CD4-positive, alpha-beta T cell (primary cell): Measurements from ENCODE around the gene TMBIM6. TPM values are rescaled to one million over a fixed set of nuclear protein-coding genes. Genes with fewer than 3 reads are reported as not detected.

Experiments
- ATAC-seq: fragments of 200-7000 bp; cut with Tn5 transposase; one replicate; pipeline ENCODE4 v1.10.0; 2022; ENCODE audit warnings: mild to moderate bottlenecking; ENCODE audit not compliant: poor library complexity
- CTCF ChIA-PET: fragments of 350-600 bp; sonication (Branson Sonifier 250); formaldehyde crosslinking; loops from one replicate; lab custom pipeline; 2021; ENCODE audit warnings: antibody characterized with exemption, inconsistent platforms; lab: Charles Lee
- POLR2A ChIA-PET: fragments of 350-600 bp; sonication (Branson Sonifier 250); formaldehyde crosslinking; loops from one replicate; lab custom pipeline; 2021; ENCODE audit warnings: antibody characterized with exemption, inconsistent platforms; lab: Charles Lee
- DNase-seq, 14 experiments: peaks; one replicate each; pipeline ENCODE4 v3.0.0-alpha.2; 2013 to 2020; ENCODE audit warnings: mixed read lengths in 2 of 14
- H3K27ac ChIP-seq, 2 donors: one replicate each; pipeline versions ENCODE4 v1.5.1 to v1.7.0; 2013; ENCODE audit warnings: low read length in 2 of 2, low read depth in 1 of 2, mild to moderate bottlenecking in 1 of 2
- H3K27me3 ChIP-seq, 2 experiments: 1 replicate in 1 of 2; 2 replicates in 1 of 2; pipeline versions ENCODE4 v1.6.1 to v1.7.0; 2013; ENCODE audit warnings: low read length in 2 of 2, control low read depth in 1 of 2, mild to moderate bottlenecking in 1 of 2, moderate library complexity in 1 of 2; ENCODE audit not compliant: insufficient read depth in 2 of 2, control insufficient read depth in 1 of 2
- H3K36me3 ChIP-seq: one replicate; pipeline ENCODE4 v1.6.1; 2013; ENCODE audit warnings: low read length, control low read depth; ENCODE audit not compliant: insufficient read depth
- H3K4me1 ChIP-seq: one replicate; pipeline ENCODE4 v1.6.1; 2013; ENCODE audit warnings: low read length, control low read depth; ENCODE audit not compliant: insufficient read depth
- H3K4me3 ChIP-seq: one replicate; pipeline ENCODE4 v1.5.1; 2013; ENCODE audit warnings: mild to moderate bottlenecking, low read length, moderate library complexity
- H3K9me3 ChIP-seq, 2 experiments: 1 replicate in 1 of 2; 2 replicates in 1 of 2; pipeline versions ENCODE4 v1.6.1 to v1.7.0; 2013; ENCODE audit warnings: low read length in 2 of 2, mild to moderate bottlenecking in 2 of 2, control low read depth in 1 of 2, moderate library complexity in 1 of 2; ENCODE audit not compliant: control insufficient read depth in 1 of 2, insufficient read depth in 1 of 2
- H3K27ac Mint-ChIP-seq: one replicate; pipeline ENCODE4 v1.8.0; 2020; ENCODE audit warnings: mixed read lengths
- H3K27me3 Mint-ChIP-seq: one replicate; pipeline ENCODE4 v1.8.0; 2021; ENCODE audit warnings: mixed read lengths
- H3K36me3 Mint-ChIP-seq: one replicate; pipeline ENCODE4 v1.8.0; 2021; ENCODE audit warnings: low read depth, mixed read lengths
- H3K4me1 Mint-ChIP-seq: one replicate; pipeline ENCODE4 v1.8.0; 2021; ENCODE audit warnings: low read depth, mixed read lengths
- H3K4me3 Mint-ChIP-seq: one replicate; pipeline ENCODE4 v1.8.0; 2020; ENCODE audit warnings: mild to moderate bottlenecking, mixed read lengths
- H3K9me3 Mint-ChIP-seq: one replicate; pipeline ENCODE4 v1.8.0; 2020; ENCODE audit warnings: mixed read lengths
- intact Hi-C, 2 experiments: fragments of 100-400 bp; cut with DNase I in 1 of 2; cut with micrococcal nuclease in 1 of 2; formaldehyde crosslinking; loops; one replicate each; pipeline versions ENCODE4 v1.15.1 to v1.9.0; 2023 to 2025; cut with DNase I, micrococcal nuclease
- total RNA-seq, 174 experiments: library from RNA in 2 of 174; stranded (reverse) in 2 of 174; gene quantifications; one replicate each; pipeline ENCODE4 v1.2.3 and lab custom pipeline; 2021 to 2026
- TF ChIP-seq, protein P1 (sequence below): fragments of 200-600 bp; IDR thresholded peaks from one replicate; pipeline ENCODE4 v1.8.0; 2022; ENCODE audit warnings: antibody characterized with exemption, mild to moderate bottlenecking

Gene TMBIM6
- total RNA-seq, 2 experiments from 2014 or later = 274 to 279 TPM

DNA sequence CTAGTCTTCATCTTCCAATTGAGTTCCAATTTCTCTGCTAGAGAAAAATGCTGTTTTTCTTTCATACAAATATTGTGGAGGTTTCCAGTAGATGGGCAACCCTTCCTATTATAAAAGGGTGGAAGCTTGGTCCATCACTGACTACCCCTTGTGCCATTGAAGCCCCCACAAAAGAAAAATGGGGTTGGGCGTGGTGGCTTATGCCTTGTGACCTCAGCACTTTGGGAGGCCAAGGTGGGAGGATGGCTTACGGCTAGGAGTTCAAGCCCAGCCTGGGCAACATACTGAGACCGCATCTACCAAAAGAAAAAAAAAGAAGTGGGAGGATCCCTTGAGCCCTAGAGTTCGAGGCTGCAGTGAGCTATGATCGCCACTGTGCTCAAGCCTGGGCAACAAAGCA lies 64.1 kb downstream of the TMBIM6 start:
- no peaks in the 10 kb centered on the region for H3K27me3 ChIP-seq
- no peak overlapping the region for H3K27ac ChIP-seq
- Mint-ChIP-seq H3K27ac (no peak overlapping the region), H3K27me3 (no peaks in the 10 kb centered on the region), H3K9me3 (no peaks in the 10 kb centered on the region), H3K36me3 (peaks cover 31% of the 10 kb centered on the region), H3K4me3 (no peak overlapping the region), H3K4me1 (no peaks in the 10 kb centered on the region)
- DNase-seq (no peak), ATAC-seq (no peak)
- TF ChIP-seq, protein P1, sequence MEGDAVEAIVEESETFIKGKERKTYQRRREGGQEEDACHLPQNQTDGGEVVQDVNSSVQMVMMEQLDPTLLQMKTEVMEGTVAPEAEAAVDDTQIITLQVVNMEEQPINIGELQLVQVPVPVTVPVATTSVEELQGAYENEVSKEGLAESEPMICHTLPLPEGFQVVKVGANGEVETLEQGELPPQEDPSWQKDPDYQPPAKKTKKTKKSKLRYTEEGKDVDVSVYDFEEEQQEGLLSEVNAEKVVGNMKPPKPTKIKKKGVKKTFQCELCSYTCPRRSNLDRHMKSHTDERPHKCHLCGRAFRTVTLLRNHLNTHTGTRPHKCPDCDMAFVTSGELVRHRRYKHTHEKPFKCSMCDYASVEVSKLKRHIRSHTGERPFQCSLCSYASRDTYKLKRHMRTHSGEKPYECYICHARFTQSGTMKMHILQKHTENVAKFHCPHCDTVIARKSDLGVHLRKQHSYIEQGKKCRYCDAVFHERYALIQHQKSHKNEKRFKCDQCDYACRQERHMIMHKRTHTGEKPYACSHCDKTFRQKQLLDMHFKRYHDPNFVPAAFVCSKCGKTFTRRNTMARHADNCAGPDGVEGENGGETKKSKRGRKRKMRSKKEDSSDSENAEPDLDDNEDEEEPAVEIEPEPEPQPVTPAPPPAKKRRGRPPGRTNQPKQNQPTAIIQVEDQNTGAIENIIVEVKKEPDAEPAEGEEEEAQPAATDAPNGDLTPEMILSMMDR = no peak
- no peaks in the 10 kb centered on the region for H3K4me1 ChIP-seq
- intact Hi-C loops = loop anchor here in 1 of 2 experiments (5.0 kb wide), 1 partner anchor 1177 kb away; no protein-coding TSS in a partner anchor
- CTCF ChIA-PET = no interaction called here
- no peak overlapping the region for H3K4me3 ChIP-seq
- no peaks in the 10 kb centered on the region for H3K9me3 ChIP-seq
- POLR2A ChIA-PET = no interaction called here
- peaks cover 45% of the 10 kb centered on the region for H3K36me3 ChIP-seq

DNA sequence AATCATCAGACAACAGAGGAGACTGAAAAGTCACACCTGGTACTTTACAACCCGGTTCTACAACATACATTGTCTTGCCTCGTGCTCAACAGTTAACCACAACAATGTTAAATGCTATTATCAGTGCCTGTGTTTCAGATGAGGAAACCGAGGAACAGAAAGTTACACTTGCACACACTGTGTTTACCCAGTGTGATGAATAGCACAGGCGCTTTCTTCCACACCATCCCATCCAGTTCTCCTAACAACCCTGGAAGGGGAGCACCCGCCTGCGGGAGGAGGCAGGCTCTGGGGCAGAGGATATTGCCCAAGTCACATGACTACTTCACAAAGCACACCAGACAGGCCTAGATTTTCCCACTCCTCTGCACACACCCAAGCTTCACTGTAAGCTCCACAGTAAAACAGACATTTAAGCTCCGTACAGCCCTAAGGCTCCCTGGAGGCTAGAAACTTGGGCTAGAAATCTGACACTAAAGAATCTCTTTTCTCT lies 65.0 kb downstream of the TMBIM6 start:
- no peak for ATAC-seq

DNA sequence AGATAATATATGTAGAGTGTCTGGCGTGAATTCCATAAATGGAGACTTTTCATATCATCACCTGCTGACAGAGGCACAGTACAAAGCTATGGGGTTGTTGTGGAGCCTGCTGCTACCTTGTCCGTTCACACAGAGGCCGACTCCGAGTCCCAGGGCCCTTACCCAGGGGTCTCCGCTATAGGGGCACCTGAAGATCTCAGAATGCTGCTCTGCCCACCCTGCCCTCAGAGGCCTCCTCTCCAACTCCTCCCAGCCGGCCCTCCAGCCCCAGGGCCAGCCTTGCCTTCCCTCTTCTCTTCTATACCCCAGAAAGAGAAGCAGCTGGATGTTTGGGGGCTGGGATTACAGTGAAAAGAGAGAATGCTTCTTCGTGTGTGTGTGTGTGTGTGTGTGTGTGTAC lies 65.5 kb downstream of the TMBIM6 start:
- Mint-ChIP-seq H3K4me3 (no peak overlapping the region), H3K9me3 (no peaks in the 10 kb centered on the region), H3K36me3 (peaks cover 28% of the 10 kb centered on the region), H3K27me3 (no peaks in the 10 kb centered on the region), H3K27ac (no peak overlapping the region), H3K4me1 (no peaks in the 10 kb centered on the region)
- H3K27me3 ChIP-seq = no peaks in the 10 kb centered on the region
- ChIA-PET POLR2A (no interaction called here), CTCF (no interaction called here)
- no peak for ATAC-seq
- DNase-seq = no peak
- H3K4me3 ChIP-seq = no peak overlapping the region
- H3K4me1 ChIP-seq = no peaks in the 10 kb centered on the region
- TF ChIP-seq, protein P1 = no peak
- peaks cover 33% of the 10 kb centered on the region for H3K36me3 ChIP-seq
- no peak overlapping the region for H3K27ac ChIP-seq
- no peaks in the 10 kb centered on the region for H3K9me3 ChIP-seq
- intact Hi-C loops = loop anchor here in 1 of 2 experiments (5.0 kb wide), 1 partner anchor 1175 kb away; no protein-coding TSS in a partner anchor

More for the DNA sequence above, 65.0 kb downstream of the TMBIM6 start:
- Histone ChIP-seq H3K36me3 (peaks cover 38% of the 10 kb centered on the region), H3K4me3 (no peak overlapping the region), H3K27ac (no peak overlapping the region), H3K27me3 (no peaks in the 10 kb centered on the region), H3K4me1 (no peaks in the 10 kb centered on the region), H3K9me3 (no peaks in the 10 kb centered on the region)
- no peak for DNase-seq
- TF ChIP-seq, protein P1 = no peak
- H3K36me3 Mint-ChIP-seq = peaks cover 28% of the 10 kb centered on the region
- H3K27me3 Mint-ChIP-seq = no peaks in the 10 kb centered on the region
- H3K27ac Mint-ChIP-seq = no peak overlapping the region
- no peak overlapping the region for H3K4me3 Mint-ChIP-seq
- ChIA-PET CTCF (no interaction called here), POLR2A (no interaction called here)
- no peaks in the 10 kb centered on the region for H3K4me1 Mint-ChIP-seq
- intact Hi-C loops = loop anchor here in 1 of 2 experiments (5.0 kb wide), 1 partner anchor 1176 kb away; no protein-coding TSS in a partner anchor
- H3K9me3 Mint-ChIP-seq = no peaks in the 10 kb centered on the region
